Measurements from ENCODE around the gene RNFT2. TPM values are rescaled to one million over a fixed set of nuclear protein-coding genes. Genes with fewer than 3 reads are reported as not detected.
A peak's percentile ranks its signal among the peaks of the same experiment; 100 is the strongest.

RNFT2 gene
- total RNA-seq, 1 donor from 2014 or later, result 2.6 TPM

DNA sequence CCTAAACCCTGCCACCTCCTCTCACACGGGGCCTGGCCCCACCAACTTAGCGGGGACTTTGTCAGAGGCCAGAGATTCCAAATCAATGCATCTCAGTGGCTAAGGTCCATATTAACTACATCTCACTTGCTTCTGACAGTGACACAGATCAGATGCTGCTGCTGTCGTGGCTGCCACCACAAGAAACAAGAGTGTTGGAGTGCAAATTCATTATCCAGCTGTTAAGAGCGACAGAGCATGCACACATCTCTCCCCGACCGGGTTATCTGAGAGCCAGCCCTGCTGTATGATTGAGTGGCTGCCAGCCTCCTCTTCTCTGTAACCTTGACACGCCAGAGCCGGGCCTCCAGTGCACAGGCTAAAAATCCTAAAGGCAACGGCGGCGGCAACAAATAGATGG is 40.4 kb upstream of the RNFT2 start:
- DNase-seq (no peak), ATAC-seq (peak; percentile 49)
- H3K4me1 ChIP-seq, result peaks cover 15% of the 10 kb centered on the region
- no peaks in the 10 kb centered on the region for H3K36me3 ChIP-seq
- H3K27ac ChIP-seq, result no peak overlapping the region
- H3K27me3 ChIP-seq, result peaks cover 9% of the 10 kb centered on the region
- TF ChIP-seq, protein P1, sequence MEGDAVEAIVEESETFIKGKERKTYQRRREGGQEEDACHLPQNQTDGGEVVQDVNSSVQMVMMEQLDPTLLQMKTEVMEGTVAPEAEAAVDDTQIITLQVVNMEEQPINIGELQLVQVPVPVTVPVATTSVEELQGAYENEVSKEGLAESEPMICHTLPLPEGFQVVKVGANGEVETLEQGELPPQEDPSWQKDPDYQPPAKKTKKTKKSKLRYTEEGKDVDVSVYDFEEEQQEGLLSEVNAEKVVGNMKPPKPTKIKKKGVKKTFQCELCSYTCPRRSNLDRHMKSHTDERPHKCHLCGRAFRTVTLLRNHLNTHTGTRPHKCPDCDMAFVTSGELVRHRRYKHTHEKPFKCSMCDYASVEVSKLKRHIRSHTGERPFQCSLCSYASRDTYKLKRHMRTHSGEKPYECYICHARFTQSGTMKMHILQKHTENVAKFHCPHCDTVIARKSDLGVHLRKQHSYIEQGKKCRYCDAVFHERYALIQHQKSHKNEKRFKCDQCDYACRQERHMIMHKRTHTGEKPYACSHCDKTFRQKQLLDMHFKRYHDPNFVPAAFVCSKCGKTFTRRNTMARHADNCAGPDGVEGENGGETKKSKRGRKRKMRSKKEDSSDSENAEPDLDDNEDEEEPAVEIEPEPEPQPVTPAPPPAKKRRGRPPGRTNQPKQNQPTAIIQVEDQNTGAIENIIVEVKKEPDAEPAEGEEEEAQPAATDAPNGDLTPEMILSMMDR (IDR thresholded peaks at IDR 0.05), result no peak
- no peaks in the 10 kb centered on the region for H3K9me3 ChIP-seq
- intact Hi-C loops (cut with DNase I), result no loop called here
- H3K4me3 ChIP-seq, result no peak overlapping the region

DNA sequence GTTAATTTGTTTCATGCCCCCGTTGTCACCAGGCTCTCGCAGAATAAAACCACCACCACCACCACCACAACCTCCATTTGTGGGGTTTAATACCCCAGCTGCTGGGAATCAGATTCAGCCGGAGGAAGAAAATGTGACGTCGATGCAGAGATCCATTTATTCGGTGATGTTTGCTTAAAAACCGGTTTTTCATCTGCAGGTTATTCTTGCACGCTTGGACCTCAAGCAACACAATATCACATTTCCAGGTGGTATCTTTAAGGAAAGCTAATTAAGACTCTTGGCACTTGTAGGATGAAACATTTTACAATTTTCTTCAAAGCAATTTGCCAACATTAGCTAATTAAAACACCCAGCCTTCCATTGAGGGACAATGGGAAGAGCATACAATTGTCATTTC is 40.0 kb upstream of the RNFT2 start:
- H3K36me3 ChIP-seq, result no peaks in the 10 kb centered on the region
- H3K27me3 ChIP-seq, result peaks cover 6% of the 10 kb centered on the region
- TF ChIP-seq, protein P1 (IDR thresholded peaks at IDR 0.05), result no peak
- intact Hi-C loops (cut with DNase I), result no loop called here
- peaks cover 11% of the 10 kb centered on the region for H3K4me1 ChIP-seq
- no peak overlapping the region for H3K27ac ChIP-seq
- no peak for DNase-seq
- H3K9me3 ChIP-seq, result no peaks in the 10 kb centered on the region
- ATAC-seq, result peak; percentile 35
- H3K4me3 ChIP-seq, result no peak overlapping the region

DNA sequence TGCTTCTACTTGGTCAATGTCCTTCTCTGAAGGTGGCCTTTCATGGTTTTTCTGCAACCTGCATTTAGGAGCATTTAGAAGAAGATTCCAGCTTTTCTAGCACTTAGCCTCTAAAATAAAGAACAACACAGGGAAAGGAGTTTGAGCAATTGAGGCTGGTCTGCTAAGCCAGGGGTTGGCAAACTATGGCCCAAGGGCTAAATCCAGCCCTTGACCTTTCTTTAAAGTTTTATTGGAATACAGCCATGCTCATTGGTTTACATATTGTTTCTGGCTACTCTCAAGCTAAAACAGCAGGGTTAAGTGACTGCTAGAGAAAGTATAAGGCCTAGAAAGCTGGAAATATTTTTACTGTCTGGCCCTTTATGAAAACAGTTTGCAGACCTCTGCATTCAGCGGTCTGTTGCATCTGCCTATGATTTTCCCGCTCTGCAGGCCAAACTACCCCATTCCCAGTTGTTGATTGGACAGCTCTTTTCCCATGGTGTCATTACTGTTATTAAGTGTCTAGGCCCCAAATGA is 39.5 kb upstream of the RNFT2 start:
- Histone ChIP-seq H3K9me3 (no peaks in the 10 kb centered on the region), H3K4me3 (no peak overlapping the region)
- ATAC-seq, result no peak

DNA sequence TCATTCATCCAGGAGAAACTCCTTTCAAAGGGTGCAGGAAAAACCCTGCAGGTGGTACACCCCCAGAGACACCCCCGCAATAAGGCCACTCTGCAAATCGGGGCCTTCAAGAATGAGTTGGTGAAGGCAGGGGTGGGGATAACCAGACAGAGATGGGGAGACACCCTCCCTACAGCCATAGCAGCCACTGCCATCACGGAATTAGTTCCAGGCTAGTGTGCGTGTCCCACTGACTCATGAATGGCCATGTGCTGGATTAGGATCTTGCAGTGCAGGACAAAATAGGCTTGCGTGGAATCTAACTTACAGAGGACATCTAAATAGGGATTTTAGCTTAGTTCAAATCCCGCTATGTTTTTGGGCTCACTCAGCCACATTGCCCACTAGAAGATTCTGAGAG is 38.0 kb upstream of the RNFT2 start:
- Histone ChIP-seq H3K27ac (no peak overlapping the region), H3K36me3 (no peaks in the 10 kb centered on the region), H3K4me3 (no peak overlapping the region), H3K4me1 (no peaks in the 10 kb centered on the region), H3K27me3 (no peaks in the 10 kb centered on the region), H3K9me3 (no peaks in the 10 kb centered on the region)
- intact Hi-C loops (cut with DNase I), result no loop called here
- DNase-seq (no peak), ATAC-seq (no peak)
- TF ChIP-seq, protein P1 (IDR thresholded peaks at IDR 0.05), result no peak

More for the DNA sequence above, 39.5 kb upstream of the RNFT2 start:
- Histone ChIP-seq H3K4me1 (peaks cover 8% of the 10 kb centered on the region), H3K36me3 (no peaks in the 10 kb centered on the region), H3K27me3 (peaks cover 3% of the 10 kb centered on the region), H3K27ac (no peak overlapping the region)
- TF ChIP-seq, protein P1 (IDR thresholded peaks at IDR 0.05), result no peak
- DNase-seq, result no peak
- intact Hi-C loops (cut with DNase I), result no loop called here

DNA sequence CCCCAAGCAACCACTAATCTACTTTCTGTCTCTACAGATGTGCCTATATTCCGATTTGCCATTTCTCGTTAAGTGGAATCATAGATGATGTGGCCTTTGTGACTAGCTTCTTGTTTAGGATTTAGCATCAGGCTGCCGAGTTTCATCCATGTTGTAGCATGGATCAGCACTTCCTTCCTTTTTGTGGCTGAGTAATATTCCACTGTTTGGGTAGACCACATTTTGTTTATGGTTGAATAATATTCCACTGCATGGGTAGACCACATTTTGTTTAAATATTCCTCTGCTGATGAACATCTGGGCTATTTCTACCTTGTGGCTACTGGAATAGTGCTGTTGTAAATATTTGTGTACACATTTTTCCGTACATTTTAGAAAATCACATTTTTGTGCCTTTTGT is 36.7 kb upstream of the RNFT2 start:
- intact Hi-C loops (cut with DNase I), result no loop called here
- TF ChIP-seq, protein P1 (IDR thresholded peaks at IDR 0.05), result no peak
- Histone ChIP-seq H3K27ac (no peak overlapping the region), H3K27me3 (no peaks in the 10 kb centered on the region), H3K9me3 (no peaks in the 10 kb centered on the region), H3K36me3 (no peaks in the 10 kb centered on the region), H3K4me1 (no peaks in the 10 kb centered on the region), H3K4me3 (no peak overlapping the region)
- ATAC-seq (no peak), DNase-seq (no peak)

Data from upper lobe of right lung (tissue), 1 donor.